Measurements from ENCODE around the gene IMMT. TPM values are rescaled to one million over a fixed set of nuclear protein-coding genes. Genes with fewer than 3 reads are reported as not detected.

Gene IMMT
- total and polyA plus RNA-seq, 2 of the 8 experiments (the other 6 are each of a cell fraction or from before 2014, with no cell fraction given): 37.7 to 103 TPM

- no peak for TF ChIP-seq TEAD4 (IDR thresholded peaks at IDR 0.05; ENCODE audit: low read depth, low read length)
Observed at GRCh38 chr2:86174445-86174844, 20.8 kb downstream of the IMMT start (continued).

Measured in H1 (cell line).